Measurements from ENCODE around the gene HS3ST2.
"Not testable (repeated sequence)": the region's sequence is repeated elsewhere in the genome, so short reads cannot be mapped to it uniquely, and the experiment has no call there.

The HS3ST2 gene

DNA sequence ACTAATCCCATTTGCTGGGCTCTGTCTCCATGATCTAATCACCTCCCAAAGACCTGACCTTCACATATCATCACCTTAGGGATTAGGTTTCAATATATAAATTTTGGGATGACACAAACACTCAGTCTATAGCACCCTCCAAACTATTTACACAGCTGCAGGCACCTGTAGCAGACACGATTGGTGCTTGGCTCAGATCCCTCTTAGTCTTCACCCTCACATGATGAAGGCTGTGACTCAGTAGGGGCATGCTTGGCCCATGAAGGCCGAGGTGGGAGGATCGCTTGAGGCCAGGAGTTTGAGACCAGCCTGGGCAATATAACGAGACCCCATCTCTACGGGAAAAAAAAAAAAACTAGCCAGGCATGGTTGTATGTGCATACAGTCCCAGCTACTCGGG lies 73.5 kb downstream of the HS3ST2 start:
- H3K27ac ChIP-seq, result no peak overlapping the region
- TF ChIP-seq, protein P1, sequence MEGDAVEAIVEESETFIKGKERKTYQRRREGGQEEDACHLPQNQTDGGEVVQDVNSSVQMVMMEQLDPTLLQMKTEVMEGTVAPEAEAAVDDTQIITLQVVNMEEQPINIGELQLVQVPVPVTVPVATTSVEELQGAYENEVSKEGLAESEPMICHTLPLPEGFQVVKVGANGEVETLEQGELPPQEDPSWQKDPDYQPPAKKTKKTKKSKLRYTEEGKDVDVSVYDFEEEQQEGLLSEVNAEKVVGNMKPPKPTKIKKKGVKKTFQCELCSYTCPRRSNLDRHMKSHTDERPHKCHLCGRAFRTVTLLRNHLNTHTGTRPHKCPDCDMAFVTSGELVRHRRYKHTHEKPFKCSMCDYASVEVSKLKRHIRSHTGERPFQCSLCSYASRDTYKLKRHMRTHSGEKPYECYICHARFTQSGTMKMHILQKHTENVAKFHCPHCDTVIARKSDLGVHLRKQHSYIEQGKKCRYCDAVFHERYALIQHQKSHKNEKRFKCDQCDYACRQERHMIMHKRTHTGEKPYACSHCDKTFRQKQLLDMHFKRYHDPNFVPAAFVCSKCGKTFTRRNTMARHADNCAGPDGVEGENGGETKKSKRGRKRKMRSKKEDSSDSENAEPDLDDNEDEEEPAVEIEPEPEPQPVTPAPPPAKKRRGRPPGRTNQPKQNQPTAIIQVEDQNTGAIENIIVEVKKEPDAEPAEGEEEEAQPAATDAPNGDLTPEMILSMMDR (IDR thresholded peaks at IDR 0.05), result no peak
- no peak for TF ChIP-seq ZFX (IDR thresholded peaks at IDR 0.05; ENCODE audit: borderline replicate concordance)

DNA sequence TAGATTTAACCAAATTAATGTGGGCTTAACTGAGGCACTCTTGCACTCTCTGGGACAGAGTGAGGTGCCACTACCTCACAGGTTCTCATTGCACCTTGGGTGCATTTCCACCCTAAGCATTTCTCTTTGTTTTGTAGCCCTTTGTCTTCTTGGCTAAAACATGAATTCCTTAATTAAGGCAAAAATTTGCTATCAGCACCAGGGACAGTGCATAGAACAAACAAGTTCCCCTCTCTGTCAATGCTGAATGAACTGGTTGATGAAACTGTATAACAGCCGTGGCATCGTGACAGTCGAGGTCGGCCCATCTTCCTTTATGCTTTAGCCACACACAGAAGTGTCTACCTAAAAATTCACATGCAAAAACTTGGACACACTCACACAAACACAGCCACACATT lies 74.8 kb downstream of the HS3ST2 start:
- no peak overlapping the region for H3K27ac ChIP-seq
- TF ChIP-seq, protein P1 (IDR thresholded peaks at IDR 0.05), result no peak
- TF ChIP-seq ZFX (IDR thresholded peaks at IDR 0.05; ENCODE audit: borderline replicate concordance), result no peak

DNA sequence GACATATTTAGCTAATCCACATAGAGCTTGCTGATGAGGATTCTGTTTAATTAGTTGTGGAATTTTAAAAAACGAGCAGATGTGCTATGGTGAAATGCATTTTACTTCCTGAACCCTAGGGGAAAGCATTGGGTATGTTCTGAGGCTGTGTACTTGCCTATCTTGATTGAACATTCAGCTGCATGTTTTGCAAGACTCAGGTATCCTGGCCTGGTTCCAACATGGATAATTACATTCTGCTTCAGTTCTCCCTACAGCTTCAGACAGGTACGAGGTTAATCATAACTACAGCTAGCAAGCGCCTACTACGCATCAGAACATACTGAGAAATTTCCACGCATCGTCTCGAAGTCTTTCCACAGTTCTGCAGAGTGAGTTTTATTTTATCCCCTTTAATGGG lies 77.0 kb downstream of the HS3ST2 start:
- TF ChIP-seq, protein P1 (IDR thresholded peaks at IDR 0.05), result no peak
- TF ChIP-seq ZFX (IDR thresholded peaks at IDR 0.05; ENCODE audit: borderline replicate concordance), result no peak
- H3K27ac ChIP-seq, result no peak overlapping the region

DNA sequence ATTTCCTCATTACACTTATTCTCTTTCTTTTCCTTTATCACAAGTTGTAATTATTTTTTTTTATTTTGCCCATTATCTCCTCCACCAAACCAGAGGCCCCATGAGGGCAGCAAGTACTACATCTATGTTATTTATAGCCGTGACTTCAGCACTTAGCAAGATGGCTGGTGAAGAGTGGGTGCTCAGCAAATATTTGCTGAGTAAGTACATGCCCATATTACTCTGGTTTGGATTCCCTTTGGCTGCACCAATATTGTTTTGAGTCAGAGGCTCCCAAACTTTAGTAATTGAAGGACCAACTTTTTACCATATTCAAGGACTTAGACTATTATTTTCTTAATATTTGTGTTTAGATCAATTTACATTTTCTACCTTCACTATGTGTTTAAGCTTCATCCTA lies 83.2 kb downstream of the HS3ST2 start:
- TF ChIP-seq, protein P1 (IDR thresholded peaks at IDR 0.05), result no peak
- H3K27ac ChIP-seq, result no peak overlapping the region

DNA sequence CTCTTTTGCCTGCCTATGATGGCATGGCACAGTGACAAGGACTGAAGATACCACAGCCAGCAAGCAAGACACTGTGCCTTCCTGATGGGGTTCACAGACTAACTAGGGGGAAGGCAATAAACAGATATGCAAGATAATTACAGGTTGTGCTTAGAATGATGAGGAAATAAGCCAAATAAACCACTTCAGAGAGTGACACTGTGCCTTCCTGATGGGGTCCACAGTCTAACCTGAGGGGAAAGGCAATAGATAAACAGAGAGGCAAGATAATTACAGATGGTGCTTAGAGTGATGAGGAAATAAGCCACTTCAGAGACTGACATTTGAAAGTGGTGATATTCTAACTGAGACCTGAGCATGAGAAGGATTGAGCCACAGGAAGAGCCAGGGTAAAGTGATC lies 84.2 kb downstream of the HS3ST2 start:
- TF ChIP-seq ZFX (IDR thresholded peaks at IDR 0.05; ENCODE audit: borderline replicate concordance), result no peak
- TF ChIP-seq, protein P1 (IDR thresholded peaks at IDR 0.05), result no peak

DNA sequence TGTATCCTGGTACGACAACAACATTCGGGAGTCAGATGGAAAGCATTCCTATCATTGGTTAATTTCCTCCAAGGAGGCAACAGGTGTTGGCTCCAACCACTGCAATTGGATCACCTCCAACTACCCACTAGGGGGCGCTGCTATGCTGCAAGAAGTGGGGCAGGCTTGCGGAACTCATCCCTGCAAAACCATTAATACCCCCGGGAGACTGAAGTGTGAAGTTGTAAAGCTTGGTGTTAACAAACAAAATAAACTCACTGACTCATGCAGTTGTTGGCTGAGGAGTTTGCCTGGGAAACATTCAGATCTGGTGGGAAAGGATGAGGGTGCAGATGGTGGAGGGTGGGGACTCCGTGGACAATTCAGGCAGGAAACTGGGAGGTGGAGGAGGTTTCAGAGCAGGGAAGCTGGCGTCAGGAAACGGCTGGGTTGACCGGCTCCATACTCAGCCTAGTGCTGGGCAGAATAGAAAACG lies 84.9 kb downstream of the HS3ST2 start:
- H3K27ac ChIP-seq, result no peak overlapping the region
- no peak for TF ChIP-seq ZFX (IDR thresholded peaks at IDR 0.05; ENCODE audit: borderline replicate concordance)
- TF ChIP-seq, protein P1 (IDR thresholded peaks at IDR 0.05), result peak; percentile 90

More for the DNA sequence above, 84.2 kb downstream of the HS3ST2 start:
- H3K27ac ChIP-seq, result no peak overlapping the region

DNA sequence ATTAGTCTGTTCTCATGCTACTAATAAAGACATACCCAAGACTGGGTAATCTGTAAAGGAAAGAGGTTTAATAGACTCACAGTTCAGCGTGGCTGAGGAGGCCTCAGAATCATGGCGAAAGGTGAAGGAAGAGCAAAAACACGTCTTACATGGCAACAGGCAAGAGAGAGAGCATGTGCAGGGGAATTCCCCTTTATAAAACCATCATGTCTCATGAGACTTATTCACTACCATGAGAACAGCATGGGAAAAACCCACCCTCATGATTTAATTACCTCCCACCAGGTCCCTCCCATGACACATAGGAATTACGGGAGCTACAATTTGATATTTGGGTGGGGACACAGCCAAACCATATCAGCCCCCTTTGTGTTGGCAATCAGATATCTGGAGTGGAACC lies 85.6 kb downstream of the HS3ST2 start:
- H3K27ac ChIP-seq, result not testable (repeated sequence)

DNA sequence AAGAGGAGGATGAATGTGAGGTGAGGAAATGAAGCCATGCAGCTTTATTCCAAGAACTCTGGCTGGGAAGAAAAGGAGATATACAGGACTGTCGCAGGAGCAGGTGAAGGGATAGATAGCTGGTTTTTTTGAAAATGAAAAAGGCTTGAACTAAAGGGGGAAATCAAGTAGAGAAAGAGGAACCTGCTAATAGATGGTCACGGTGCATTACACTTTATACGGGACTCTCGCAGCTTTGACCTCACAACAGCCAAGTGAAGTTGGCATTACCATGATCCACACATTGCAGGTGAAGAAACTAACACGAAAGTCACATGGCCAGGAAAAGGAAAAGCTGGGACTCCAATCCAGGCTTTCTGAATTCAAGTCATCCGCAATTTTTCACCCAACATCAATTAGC lies 86.9 kb downstream of the HS3ST2 start:
- TF ChIP-seq ZFX (IDR thresholded peaks at IDR 0.05; ENCODE audit: borderline replicate concordance), result no peak
- TF ChIP-seq, protein P1 (IDR thresholded peaks at IDR 0.05), result no peak
- H3K27ac ChIP-seq, result no peak overlapping the region
